Umbilical cord (tissue), 2 donors: ENCODE measurements around the gene SEC16B. TPM values are rescaled to one million over a fixed set of nuclear protein-coding genes. Genes with fewer than 3 reads are reported as not detected.

ENCODE experiments used
- DNase-seq: peaks from one replicate; pipeline ENCODE4 v3.0.0-alpha.2; 2015; ENCODE audit warnings: low spot score
- total RNA-seq: library from RNA; depleted of rRNA; stranded (reverse); fragments of >200 nt; gene quantifications from one replicate; pipeline ENCODE4 v1.2.3, GENCODE V29; 2014; ENCODE audit warnings: low replicate concordance; ENCODE audit not compliant: insufficient read depth

SEC16B gene
- total RNA-seq, 1 donor from 2014 or later = 9.6 TPM

- no peak for DNase-seq
These were observed 60.4 kb downstream of the SEC16B start for GRCh38 chr1:177909416-177909815.

- DNase-seq = peak; percentile 10
These were observed 62.9 kb downstream of the SEC16B start for GRCh38 chr1:177907000-177907399.

DNA sequence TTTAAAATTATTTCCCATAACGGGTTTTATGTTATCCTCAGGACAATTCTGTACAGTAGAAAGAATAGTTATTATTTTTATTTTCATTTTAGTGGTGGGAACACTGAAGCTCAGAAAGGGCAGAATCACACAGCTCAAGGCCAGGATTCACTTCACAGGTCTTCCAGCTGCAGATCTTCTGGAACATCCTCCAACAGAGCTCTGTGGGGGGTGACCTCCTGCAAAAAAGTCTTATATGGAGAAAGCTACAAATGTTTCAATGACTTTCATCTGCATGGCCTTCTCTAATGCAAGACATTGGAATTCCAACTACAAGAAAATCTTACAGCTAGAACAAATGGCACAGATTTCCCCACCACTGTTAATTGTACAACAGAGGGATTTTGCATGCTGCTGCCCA, 64.2 kb downstream of the SEC16B start:
- no peak for DNase-seq

- no peak for DNase-seq
These were observed 67.6 kb downstream of the SEC16B start for GRCh38 chr1:177902266-177902665.

- no peak for DNase-seq
These were observed 71.7 kb downstream of the SEC16B start for GRCh38 chr1:177897998-177898654.

- no peak for DNase-seq
These were observed 72.4 kb downstream of the SEC16B start for GRCh38 chr1:177897281-177897997.

Other genes with a start within 250 kb of the SEC16B start
- gene RASAL2, start 124.0 kb upstream of the SEC16B start, total RNA-seq = 40.7 TPM